ENCODE data around the gene CLDN14. TPM values are rescaled to one million over a fixed set of nuclear protein-coding genes. Genes with fewer than 3 reads are reported as not detected.
A peak's percentile ranks its signal among the peaks of the same experiment; 100 is the strongest.

The CLDN14 gene
- polyA plus RNA-seq, 3 donors from 2014 or later = not detected

DNA sequence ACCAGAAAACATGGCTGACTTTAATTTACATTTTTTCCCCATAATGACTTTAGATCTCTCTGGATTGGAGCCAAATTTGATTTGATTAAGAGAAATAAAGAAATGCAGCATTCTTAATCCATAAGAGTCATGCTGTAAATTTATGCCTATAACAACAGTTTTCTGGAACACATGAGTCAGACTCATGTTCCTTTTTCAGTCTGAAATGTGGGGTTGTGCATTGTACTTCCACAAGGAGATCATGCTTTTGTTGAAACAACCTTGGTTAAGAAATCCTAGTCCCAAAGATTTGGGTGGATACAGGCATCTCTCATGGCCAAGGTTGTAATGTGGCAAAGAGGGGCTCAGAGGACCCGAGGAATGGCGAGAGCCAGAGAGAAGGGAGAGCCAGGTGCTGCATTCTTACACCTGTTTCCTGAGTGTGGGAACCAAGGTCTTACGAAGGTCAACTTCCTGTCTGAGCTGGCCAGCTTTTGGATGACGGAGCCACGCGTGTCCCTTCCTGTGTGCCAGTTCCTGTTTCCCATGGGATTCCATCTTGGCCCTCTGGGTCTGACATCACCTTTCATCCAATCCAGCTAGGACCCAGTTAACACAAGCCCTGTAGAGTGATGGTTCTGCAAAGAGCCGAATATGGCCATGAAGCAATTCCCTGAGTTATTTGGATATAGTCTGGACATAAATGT, 23.1 kb downstream of the CLDN14 start:
- no peaks in the 10 kb centered on the region for H3K9me3 Mint-ChIP-seq
- no peak overlapping the region for H3K27ac Mint-ChIP-seq
- peaks cover 0 to 4% (median 0%) of the 10 kb centered on the region in 3 donors for H3K36me3 Mint-ChIP-seq
- no peak overlapping the region for H3K4me3 Mint-ChIP-seq
- no peaks in the 10 kb centered on the region for H3K4me1 Mint-ChIP-seq
- H3K27me3 Mint-ChIP-seq (ENCODE audit: low read depth in 3 of 3) = peaks cover 3 to 6% (median 5%) of the 10 kb centered on the region in 3 donors
- DNase-seq = no peak

DNA sequence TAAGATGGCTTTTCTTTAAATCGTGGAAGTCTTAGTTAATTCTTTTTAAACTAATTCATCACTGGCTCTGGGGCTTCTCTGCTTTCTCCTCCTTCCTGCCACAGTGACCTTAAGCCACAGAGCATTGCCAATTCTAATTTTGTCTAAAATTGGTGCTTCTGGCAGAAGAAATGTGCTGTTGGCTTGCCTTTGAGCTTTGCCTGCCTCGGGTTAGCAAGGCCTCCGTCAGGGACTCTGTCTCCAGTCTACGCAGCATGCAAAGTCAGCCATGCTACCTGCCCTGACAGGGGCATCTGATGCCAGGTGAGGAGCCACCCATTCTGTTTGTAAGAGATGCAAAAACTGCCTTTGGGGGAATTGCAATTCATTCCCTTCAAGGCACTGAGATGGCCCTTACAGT, 25.2 kb downstream of the CLDN14 start:
- H3K27ac Mint-ChIP-seq = peak overlapping the region in 1 of 6 donors; percentile 56
- no peaks in the 10 kb centered on the region for H3K9me3 Mint-ChIP-seq

GRCh38 chr21:36454093-36454531, 25.8 kb downstream of the CLDN14 start:
- no peak for DNase-seq
- peaks cover 3 to 5% (median 4%) of the 10 kb centered on the region in 3 donors for H3K27me3 Mint-ChIP-seq (ENCODE audit: low read depth in 3 of 3)
- no peaks in the 10 kb centered on the region for H3K4me1 Mint-ChIP-seq

More for the DNA sequence above, 25.2 kb downstream of the CLDN14 start:
- Mint-ChIP-seq H3K4me1 (no peaks in the 10 kb centered on the region), H3K27me3 (ENCODE audit: low read depth in 3 of 3) (peaks cover 3 to 5% (median 4%) of the 10 kb centered on the region in 3 donors), H3K4me3 (no peak overlapping the region), H3K36me3 (peaks cover 0 to 4% (median 0%) of the 10 kb centered on the region in 3 donors)
- DNase-seq = no peak

GRCh38 chr21:36452281-36452825, 27.6 kb downstream of the CLDN14 start:
- no peak for DNase-seq
- H3K4me3 Mint-ChIP-seq = no peak overlapping the region
- peaks cover 0 to 4% (median 0%) of the 10 kb centered on the region in 3 donors for H3K36me3 Mint-ChIP-seq
- peaks cover 3 to 7% (median 5%) of the 10 kb centered on the region in 3 donors for H3K27me3 Mint-ChIP-seq (ENCODE audit: low read depth in 3 of 3)
- peak overlapping the region in 1 of 6 donors; percentile 60 for H3K27ac Mint-ChIP-seq
- no peaks in the 10 kb centered on the region for H3K9me3 Mint-ChIP-seq
- no peaks in the 10 kb centered on the region for H3K4me1 Mint-ChIP-seq

More at GRCh38 chr21:36454093-36454531, 25.8 kb downstream of the CLDN14 start:
- Mint-ChIP-seq H3K4me3 (no peak overlapping the region), H3K9me3 (no peaks in the 10 kb centered on the region), H3K27ac (no peak overlapping the region), H3K36me3 (peaks cover 0 to 4% (median 0%) of the 10 kb centered on the region in 3 donors)

DNA sequence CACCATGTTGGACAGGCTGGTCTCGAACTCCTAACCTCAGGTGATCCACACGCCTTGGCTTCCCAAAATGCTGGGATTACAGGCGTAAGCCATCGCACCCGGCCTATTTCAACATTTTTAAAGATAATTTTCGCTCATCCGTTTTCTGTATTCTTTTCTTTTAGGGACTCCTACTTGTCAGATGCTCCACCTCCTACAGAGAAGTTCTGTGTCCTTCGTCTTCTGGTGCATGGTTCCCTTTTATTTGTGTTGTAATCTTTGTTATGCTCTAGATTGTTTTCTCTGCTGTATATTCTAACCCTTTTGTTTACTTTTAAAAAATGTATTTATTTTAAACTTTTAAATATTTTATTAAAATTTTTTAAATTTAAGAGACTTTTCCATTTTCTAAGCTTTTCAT, 28.4 kb downstream of the CLDN14 start:
- Mint-ChIP-seq H3K4me1 (no peaks in the 10 kb centered on the region), H3K27ac (no peak overlapping the region), H3K36me3 (peaks cover 0 to 4% (median 0%) of the 10 kb centered on the region in 3 donors), H3K9me3 (no peaks in the 10 kb centered on the region), H3K27me3 (ENCODE audit: low read depth in 3 of 3) (peaks cover 3 to 9% (median 5%) of the 10 kb centered on the region in 3 donors), H3K4me3 (no peak overlapping the region)
- DNase-seq = no peak

GRCh38 chr21:36450511-36450910, 29.4 kb downstream of the CLDN14 start:
- no peak for DNase-seq
- Mint-ChIP-seq H3K4me3 (no peak overlapping the region), H3K27ac (no peak overlapping the region), H3K27me3 (ENCODE audit: low read depth in 3 of 3) (peaks cover 2 to 11% (median 5%) of the 10 kb centered on the region in 3 donors), H3K36me3 (peaks cover 0 to 4% (median 0%) of the 10 kb centered on the region in 3 donors), H3K4me1 (no peaks in the 10 kb centered on the region), H3K9me3 (no peaks in the 10 kb centered on the region)

DNA sequence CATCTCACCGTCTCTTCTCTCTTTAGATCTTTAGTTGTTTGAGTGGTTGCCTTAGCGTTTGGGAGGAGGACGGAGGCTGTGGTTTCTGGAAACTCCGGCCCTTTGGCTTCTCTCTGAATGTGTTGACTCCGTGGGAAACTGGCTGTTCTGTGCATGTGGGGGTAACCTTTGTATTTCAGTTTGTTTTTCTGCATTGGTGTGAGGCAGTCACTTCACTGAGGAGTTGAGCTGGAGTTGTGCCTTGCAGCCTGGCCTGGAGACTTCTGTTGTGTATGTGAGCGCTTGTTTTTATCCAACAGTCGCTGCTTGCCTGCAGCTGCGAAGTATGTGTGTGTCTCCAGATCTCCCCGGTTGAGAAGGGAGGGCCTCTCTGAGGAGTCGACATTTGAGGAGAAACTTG, 33.6 kb downstream of the CLDN14 start:
- peaks cover 0 to 7% (median 0%) of the 10 kb centered on the region in 3 donors for H3K27me3 Mint-ChIP-seq (ENCODE audit: low read depth in 3 of 3)
- H3K27ac Mint-ChIP-seq = no peak overlapping the region
- no peaks in the 10 kb centered on the region for H3K36me3 Mint-ChIP-seq
- H3K4me3 Mint-ChIP-seq = no peak overlapping the region
- H3K9me3 Mint-ChIP-seq = no peaks in the 10 kb centered on the region
- no peak for DNase-seq
- peaks cover 0 to 9% of the 10 kb centered on the region in 2 donors for H3K4me1 Mint-ChIP-seq

- H3K4me1 Mint-ChIP-seq = peaks cover 0 to 9% of the 10 kb centered on the region in 2 donors
- H3K36me3 Mint-ChIP-seq = peaks cover 0 to 3% (median 0%) of the 10 kb centered on the region in 3 donors
- H3K4me3 Mint-ChIP-seq = no peak overlapping the region
- H3K27ac Mint-ChIP-seq = no peak overlapping the region
- H3K9me3 Mint-ChIP-seq = no peaks in the 10 kb centered on the region
- H3K27me3 Mint-ChIP-seq (ENCODE audit: low read depth in 3 of 3) = peaks cover 0 to 5% (median 1%) of the 10 kb centered on the region in 3 donors
- no peak for DNase-seq
These were observed 38.2 kb downstream of the CLDN14 start for GRCh38 chr21:36441715-36442114.

GRCh38 chr21:36437745-36438128, 42.2 kb downstream of the CLDN14 start:
- H3K36me3 Mint-ChIP-seq = peaks cover 0 to 3% (median 0%) of the 10 kb centered on the region in 3 donors
- no peak for DNase-seq
- no peaks in the 10 kb centered on the region for H3K9me3 Mint-ChIP-seq
- H3K4me3 Mint-ChIP-seq = no peak overlapping the region
- H3K27ac Mint-ChIP-seq = no peak overlapping the region
- H3K4me1 Mint-ChIP-seq = no peaks in the 10 kb centered on the region
- H3K27me3 Mint-ChIP-seq (ENCODE audit: low read depth in 3 of 3) = peaks cover 0 to 3% (median 3%) of the 10 kb centered on the region in 3 donors

DNA sequence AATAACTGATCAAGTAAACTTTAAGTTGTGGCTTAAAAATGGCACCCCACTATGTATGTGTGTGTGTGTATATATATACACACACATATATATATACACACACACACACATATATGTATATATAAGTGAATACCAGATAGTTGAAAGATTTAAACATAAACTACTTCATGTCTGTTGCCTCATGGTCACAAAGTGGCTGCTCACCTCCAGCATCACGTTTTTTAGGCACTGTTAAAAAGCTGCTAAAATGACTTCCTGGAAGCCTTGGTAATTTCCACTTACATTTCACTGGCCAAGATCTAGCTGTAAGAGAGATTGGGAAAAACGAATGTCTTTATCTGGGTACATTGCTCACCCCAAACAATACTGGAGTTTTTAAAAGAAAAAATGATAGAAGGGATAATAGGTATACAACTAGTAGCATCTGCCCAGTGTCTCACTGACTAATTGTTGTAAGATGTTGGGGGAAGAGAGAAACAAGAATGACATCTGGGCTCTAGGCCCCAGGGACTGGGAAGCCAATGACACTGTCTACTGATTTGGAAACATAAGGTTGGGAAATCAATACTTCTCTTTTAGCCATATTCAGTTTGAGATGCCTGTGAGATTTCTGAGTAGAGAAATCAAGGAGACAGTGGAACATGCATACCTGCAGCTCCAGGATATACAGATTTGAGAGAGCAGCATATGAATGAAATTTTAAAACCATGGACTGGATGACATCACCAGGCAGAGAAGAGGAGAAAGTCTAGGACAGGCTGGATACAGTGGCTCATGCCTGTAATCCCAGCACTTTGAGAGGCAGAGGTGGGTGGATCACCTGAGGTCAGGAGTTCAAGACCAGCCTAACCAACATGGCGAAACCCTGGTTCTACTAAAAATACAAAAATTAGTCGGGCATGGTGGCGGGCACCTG, 42.8 kb downstream of the CLDN14 start:
- H3K4me1 Mint-ChIP-seq = peaks cover 0 to 1% of the 10 kb centered on the region in 2 donors
- H3K36me3 Mint-ChIP-seq = peaks cover 0 to 3% (median 0%) of the 10 kb centered on the region in 3 donors
- no peaks in the 10 kb centered on the region for H3K9me3 Mint-ChIP-seq
- H3K27ac Mint-ChIP-seq = no peak overlapping the region
- peaks cover 3 to 4% (median 3%) of the 10 kb centered on the region in 3 donors for H3K27me3 Mint-ChIP-seq (ENCODE audit: low read depth in 3 of 3)
- DNase-seq = no peak
- no peak overlapping the region for H3K4me3 Mint-ChIP-seq

- peak overlapping the region in 1 of 6 donors; percentile 24 for H3K27ac Mint-ChIP-seq
- peaks cover 18 to 19% of the 10 kb centered on the region in 2 donors for H3K4me1 Mint-ChIP-seq
- H3K36me3 Mint-ChIP-seq = peaks cover 0 to 3% (median 0%) of the 10 kb centered on the region in 3 donors
- H3K27me3 Mint-ChIP-seq (ENCODE audit: low read depth in 3 of 3) = peaks cover 1 to 10% (median 7%) of the 10 kb centered on the region in 3 donors
- DNase-seq = no peak
- H3K9me3 Mint-ChIP-seq = no peaks in the 10 kb centered on the region
- H3K4me3 Mint-ChIP-seq = no peak overlapping the region
These were observed 45.8 kb downstream of the CLDN14 start for GRCh38 chr21:36434144-36434543.

DNA sequence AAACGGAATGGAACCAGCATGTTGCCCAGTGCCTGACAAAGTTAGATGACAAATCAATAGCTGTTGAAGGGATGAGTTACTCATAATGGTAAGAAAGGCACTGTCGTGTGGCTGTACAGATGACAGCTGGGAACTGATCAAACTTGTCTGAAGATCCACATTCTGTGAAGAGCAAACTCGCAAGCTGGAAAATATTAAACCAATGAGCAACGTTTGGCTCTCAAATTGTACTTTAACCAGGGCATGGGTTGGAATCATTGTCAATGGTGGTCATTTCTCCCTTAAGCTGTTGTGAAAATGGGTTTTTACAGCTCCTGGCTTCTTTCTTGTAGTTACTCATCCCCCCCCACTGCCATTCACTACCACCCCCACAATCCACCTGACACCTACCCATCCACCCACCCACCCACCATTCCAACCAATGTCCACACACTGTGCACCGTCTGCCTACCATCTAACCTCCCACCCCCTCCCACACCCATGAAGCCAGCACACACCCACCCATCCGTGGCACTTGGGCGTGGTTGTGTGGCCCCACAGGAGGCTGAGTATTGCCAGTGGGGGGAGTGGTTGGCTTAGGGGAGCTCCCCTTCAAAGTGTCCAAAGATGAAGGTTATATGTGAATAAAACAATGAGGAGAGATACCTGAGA, 46.7 kb downstream of the CLDN14 start:
- peaks cover 23 to 26% of the 10 kb centered on the region in 2 donors for H3K4me1 Mint-ChIP-seq
- H3K27ac Mint-ChIP-seq = peak overlapping the region in 1 of 6 donors; percentile 53
- peaks cover 0 to 2% (median 0%) of the 10 kb centered on the region in 3 donors for H3K36me3 Mint-ChIP-seq
- H3K27me3 Mint-ChIP-seq (ENCODE audit: low read depth in 3 of 3) = peaks cover 1 to 10% (median 7%) of the 10 kb centered on the region in 3 donors
- no peak overlapping the region for H3K4me3 Mint-ChIP-seq
- H3K9me3 Mint-ChIP-seq = no peaks in the 10 kb centered on the region
- DNase-seq = no peak

DNA sequence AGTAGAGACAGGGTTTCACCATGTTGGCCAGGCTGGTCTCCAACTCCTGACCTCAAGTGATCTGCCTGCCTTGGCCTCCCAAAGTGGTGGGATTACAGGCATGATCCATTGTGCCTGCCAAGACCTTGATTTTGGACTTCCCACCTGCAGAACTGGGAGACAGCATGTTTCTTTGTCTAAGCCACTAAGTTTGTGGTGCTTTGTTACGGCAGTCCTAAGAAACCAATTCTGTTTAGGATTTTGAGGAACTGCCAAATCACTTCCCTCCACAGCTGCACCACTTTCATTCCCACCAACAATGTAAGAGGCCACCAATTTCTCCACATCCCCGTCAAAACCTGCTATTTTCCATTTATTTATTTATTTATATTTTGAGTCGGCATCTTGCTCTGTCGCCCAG, 48.7 kb downstream of the CLDN14 start:
- H3K27ac Mint-ChIP-seq = peak overlapping the region in 3 of 6 donors; percentile 62 to 75 (median 66)
- H3K4me1 Mint-ChIP-seq = peaks cover 23 to 26% of the 10 kb centered on the region in 2 donors
- H3K9me3 Mint-ChIP-seq = no peaks in the 10 kb centered on the region
- no peak for DNase-seq
- H3K27me3 Mint-ChIP-seq (ENCODE audit: low read depth in 3 of 3) = peaks cover 1 to 12% (median 7%) of the 10 kb centered on the region in 3 donors
- H3K36me3 Mint-ChIP-seq = no peaks in the 10 kb centered on the region
- peak overlapping the region in 2 of 5 donors; percentile 9 to 47 for H3K4me3 Mint-ChIP-seq
